Neural progenitor cell (in vitro differentiated cells): Measurements from ENCODE around the gene TGM2. TPM values are rescaled to one million over a fixed set of nuclear protein-coding genes. Genes with fewer than 3 reads are reported as not detected.
A peak's percentile ranks its signal among the peaks of the same experiment; 100 is the strongest.

ENCODE experiments used
- DNase-seq: peaks from one replicate; pipeline ENCODE4 v3.0.0-alpha.2; 2016; ENCODE audit warnings: low spot score
- H2AFZ ChIP-seq: fragments of 200-600 bp; sonication (generic); replicated peaks from 2 replicates; pipeline ENCODE4 v1.6.1; 2016; ENCODE audit warnings: antibody characterized with exemption
- H3F3A ChIP-seq: fragments of 200-600 bp; sonication (generic); 2 replicates; pipeline ENCODE4 v1.6.1; 2016; ENCODE audit warnings: antibody characterized with exemption, low read depth
- H3K27ac ChIP-seq: fragments of 200-600 bp; sonication (generic); 2 replicates; pipeline ENCODE4 v1.5.1; 2016; ENCODE audit warnings: mild to moderate bottlenecking
- H3K27me3 ChIP-seq: fragments of 200-600 bp; sonication (generic); 2 replicates; pipeline ENCODE4 v1.6.1; 2016; ENCODE audit warnings: mild to moderate bottlenecking, moderate library complexity
- H3K36me3 ChIP-seq: fragments of 200-600 bp; sonication (generic); 2 replicates; pipeline ENCODE4 v1.5.1; 2016
- H3K4me1 ChIP-seq: fragments of 200-600 bp; sonication (generic); 2 replicates; pipeline ENCODE4 v1.6.1; 2016; ENCODE audit warnings: mixed run types
- H3K4me2 ChIP-seq: fragments of 200-600 bp; sonication (generic); 2 replicates; pipeline ENCODE4 v1.6.1; 2016
- H3K4me3 ChIP-seq: fragments of 200-600 bp; sonication (generic); 2 replicates; pipeline ENCODE4 v1.5.1; 2016
- H3K79me2 ChIP-seq: fragments of 200-600 bp; sonication (generic); 2 replicates; pipeline ENCODE4 v1.6.1; 2016; ENCODE audit warnings: low read depth
- H3K9ac ChIP-seq: fragments of 200-600 bp; sonication (generic); 2 replicates; pipeline ENCODE4 v1.6.1; 2016
- H3K9me3 ChIP-seq: fragments of 200-600 bp; sonication (generic); 2 replicates; pipeline ENCODE4 v1.5.1; 2016; ENCODE audit warnings: low read depth
- H4K20me1 ChIP-seq: fragments of 200-600 bp; sonication (generic); 2 replicates; pipeline ENCODE4 v1.6.1; 2016; ENCODE audit warnings: low read depth
- H3K27ac Mint-ChIP-seq: 3 replicates; pipeline ENCODE4 v1.8.0; 2021; ENCODE audit warnings: mixed read lengths
- H3K27me3 Mint-ChIP-seq: 2 replicates; pipeline ENCODE4 v1.8.0; 2022; ENCODE audit warnings: low read depth, mild to moderate bottlenecking, inconsistent platforms, moderate library complexity, mixed read lengths; ENCODE audit not compliant: insufficient read depth
- H3K36me3 Mint-ChIP-seq: 3 replicates; pipeline ENCODE4 v1.8.0; 2021; ENCODE audit warnings: mixed read lengths
- H3K4me1 Mint-ChIP-seq: 3 replicates; pipeline ENCODE4 v1.8.0; 2021; ENCODE audit warnings: mixed read lengths
- H3K4me3 Mint-ChIP-seq: 3 replicates; pipeline ENCODE4 v1.8.0; 2021; ENCODE audit warnings: mild to moderate bottlenecking, moderate library complexity, mixed read lengths
- H3K9me3 Mint-ChIP-seq: 3 replicates; pipeline ENCODE4 v1.8.0; 2020; ENCODE audit warnings: mixed read lengths
- EZH2 ChIP-seq: fragments of 200-600 bp; sonication (generic); IDR thresholded peaks from 2 replicates; pipeline ENCODE4 v1.6.1; 2017; ENCODE audit warnings: antibody characterized with exemption, mild to moderate bottlenecking, moderate library complexity
- EZH2phosphoT487 ChIP-seq: fragments of 200-600 bp; sonication (generic); IDR thresholded peaks from 2 replicates; pipeline ENCODE4 v1.6.1; 2017; ENCODE audit warnings: antibody characterized with exemption
- total RNA-seq: library from RNA; depleted of rRNA; stranded (reverse); fragments of >200 nt; gene quantifications from 2 replicates; pipeline ENCODE4 v1.2.3, GENCODE V29; 2015; ENCODE audit warnings: low replicate concordance
- TF ChIP-seq, protein P1 (sequence below): fragments of 200-600 bp; sonication (generic); IDR thresholded peaks from 2 replicates; pipeline ENCODE4 v1.5.1; 2017; ENCODE audit warnings: antibody characterized with exemption, mild to moderate bottlenecking

Gene TGM2
- total RNA-seq, 1 donor from 2014 or later: 0.22 TPM

DNA sequence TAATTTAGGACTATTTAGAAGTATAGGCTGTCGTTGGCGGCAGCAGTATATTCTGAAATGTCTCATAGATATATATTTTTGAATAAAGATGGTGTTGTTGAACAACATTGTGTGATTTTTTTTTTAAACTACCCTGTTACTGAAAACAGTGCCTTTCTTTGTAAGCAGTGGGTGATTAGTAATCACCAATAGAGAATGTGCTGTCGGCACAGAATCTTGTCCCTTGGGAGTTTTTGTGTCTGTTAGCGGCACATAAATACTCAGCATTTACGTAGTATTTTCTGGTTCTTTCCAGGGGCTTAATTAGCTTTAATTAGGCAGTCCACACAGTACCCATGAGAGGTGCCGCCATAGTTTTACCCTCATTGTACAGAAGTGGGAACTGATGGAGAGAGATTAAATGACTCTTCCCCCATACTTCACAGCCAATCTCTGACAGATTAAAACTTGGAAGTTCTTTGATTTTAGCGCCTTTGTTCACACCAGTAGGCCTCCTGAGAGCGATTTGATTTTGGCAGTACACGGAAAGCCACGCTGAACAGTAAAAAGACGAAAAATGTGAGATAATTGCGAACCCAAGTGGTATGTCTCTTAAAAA is 72.7 kb downstream of the TGM2 start:
- Histone ChIP-seq H4K20me1 (no peaks in the 10 kb centered on the region), H3K36me3 (no peaks in the 10 kb centered on the region), H3K79me2 (no peaks in the 10 kb centered on the region), H3K27me3 (no peaks in the 10 kb centered on the region), H3K4me2 (no peak overlapping the region), H3K4me3 (no peak overlapping the region), H2AFZ (no peak overlapping the region), H3K27ac (no peak overlapping the region), H3K9ac (no peak overlapping the region), H3F3A (no peaks in the 10 kb centered on the region), H3K4me1 (peaks cover 12% of the 10 kb centered on the region), H3K9me3 (no peaks in the 10 kb centered on the region)
- DNase-seq: no peak
- TF ChIP-seq EZH2: no peak
- TF ChIP-seq, protein P1, sequence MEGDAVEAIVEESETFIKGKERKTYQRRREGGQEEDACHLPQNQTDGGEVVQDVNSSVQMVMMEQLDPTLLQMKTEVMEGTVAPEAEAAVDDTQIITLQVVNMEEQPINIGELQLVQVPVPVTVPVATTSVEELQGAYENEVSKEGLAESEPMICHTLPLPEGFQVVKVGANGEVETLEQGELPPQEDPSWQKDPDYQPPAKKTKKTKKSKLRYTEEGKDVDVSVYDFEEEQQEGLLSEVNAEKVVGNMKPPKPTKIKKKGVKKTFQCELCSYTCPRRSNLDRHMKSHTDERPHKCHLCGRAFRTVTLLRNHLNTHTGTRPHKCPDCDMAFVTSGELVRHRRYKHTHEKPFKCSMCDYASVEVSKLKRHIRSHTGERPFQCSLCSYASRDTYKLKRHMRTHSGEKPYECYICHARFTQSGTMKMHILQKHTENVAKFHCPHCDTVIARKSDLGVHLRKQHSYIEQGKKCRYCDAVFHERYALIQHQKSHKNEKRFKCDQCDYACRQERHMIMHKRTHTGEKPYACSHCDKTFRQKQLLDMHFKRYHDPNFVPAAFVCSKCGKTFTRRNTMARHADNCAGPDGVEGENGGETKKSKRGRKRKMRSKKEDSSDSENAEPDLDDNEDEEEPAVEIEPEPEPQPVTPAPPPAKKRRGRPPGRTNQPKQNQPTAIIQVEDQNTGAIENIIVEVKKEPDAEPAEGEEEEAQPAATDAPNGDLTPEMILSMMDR: no peak
- no peak for TF ChIP-seq EZH2phosphoT487
- H3K27me3 Mint-ChIP-seq: peaks cover 2% of the 10 kb centered on the region
- H3K9me3 Mint-ChIP-seq: no peaks in the 10 kb centered on the region
- H3K36me3 Mint-ChIP-seq: peaks cover 15% of the 10 kb centered on the region
- H3K4me3 Mint-ChIP-seq: no peak overlapping the region
- H3K4me1 Mint-ChIP-seq: no peaks in the 10 kb centered on the region
- no peak overlapping the region for H3K27ac Mint-ChIP-seq

DNA sequence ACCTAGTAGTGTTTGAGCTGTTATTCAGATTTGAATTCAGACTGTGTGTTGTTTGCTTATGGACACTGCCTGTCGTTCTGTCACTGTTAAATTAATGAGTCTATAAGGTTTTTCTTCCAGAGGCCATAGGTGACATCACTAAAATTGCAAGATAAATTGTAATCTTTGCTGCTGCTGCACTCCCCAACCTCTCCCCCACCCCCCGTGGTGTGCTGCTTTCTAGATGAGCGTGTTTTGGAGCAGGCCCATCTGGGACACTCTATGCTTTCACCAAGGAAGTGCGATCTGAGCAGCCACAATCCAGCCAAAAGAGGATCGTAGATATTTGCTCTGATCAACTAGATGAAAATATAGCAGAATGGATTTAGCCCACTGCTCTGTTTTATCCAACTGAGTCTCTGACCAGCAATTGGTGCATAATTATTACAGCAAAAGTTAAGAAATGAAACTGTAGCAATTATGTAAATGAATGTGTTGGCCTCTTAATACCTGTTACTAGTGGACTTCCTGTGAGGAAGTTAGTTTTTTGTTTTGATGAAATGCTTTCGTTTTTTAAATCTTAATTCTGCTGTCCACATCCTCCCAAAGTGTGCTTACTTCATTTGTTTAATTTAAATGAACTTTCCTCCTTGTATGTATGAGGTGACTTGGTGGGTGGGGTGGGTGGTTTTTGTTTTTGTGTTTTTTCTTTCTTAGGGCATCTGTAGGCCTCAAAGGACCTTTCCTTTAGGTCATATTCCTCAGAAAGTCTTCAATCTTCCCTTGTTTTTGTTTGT is 73.4 kb downstream of the TGM2 start:
- Histone ChIP-seq H3F3A (no peaks in the 10 kb centered on the region), H3K4me1 (peaks cover 12% of the 10 kb centered on the region), H3K4me3 (no peak overlapping the region), H3K27me3 (no peaks in the 10 kb centered on the region), H2AFZ (no peak overlapping the region), H3K4me2 (no peak overlapping the region), H4K20me1 (no peaks in the 10 kb centered on the region), H3K9ac (no peak overlapping the region), H3K9me3 (no peaks in the 10 kb centered on the region), H3K79me2 (no peaks in the 10 kb centered on the region), H3K27ac (peak overlapping the region; percentile 35), H3K36me3 (no peaks in the 10 kb centered on the region)
- H3K27me3 Mint-ChIP-seq: peaks cover 2% of the 10 kb centered on the region
- H3K36me3 Mint-ChIP-seq: peaks cover 20% of the 10 kb centered on the region
- H3K4me3 Mint-ChIP-seq: no peak overlapping the region
- DNase-seq: no peak
- H3K4me1 Mint-ChIP-seq: no peaks in the 10 kb centered on the region
- no peak overlapping the region for H3K27ac Mint-ChIP-seq
- no peak for TF ChIP-seq EZH2
- TF ChIP-seq, protein P1: no peak
- TF ChIP-seq EZH2phosphoT487: no peak
- H3K9me3 Mint-ChIP-seq: no peaks in the 10 kb centered on the region

DNA sequence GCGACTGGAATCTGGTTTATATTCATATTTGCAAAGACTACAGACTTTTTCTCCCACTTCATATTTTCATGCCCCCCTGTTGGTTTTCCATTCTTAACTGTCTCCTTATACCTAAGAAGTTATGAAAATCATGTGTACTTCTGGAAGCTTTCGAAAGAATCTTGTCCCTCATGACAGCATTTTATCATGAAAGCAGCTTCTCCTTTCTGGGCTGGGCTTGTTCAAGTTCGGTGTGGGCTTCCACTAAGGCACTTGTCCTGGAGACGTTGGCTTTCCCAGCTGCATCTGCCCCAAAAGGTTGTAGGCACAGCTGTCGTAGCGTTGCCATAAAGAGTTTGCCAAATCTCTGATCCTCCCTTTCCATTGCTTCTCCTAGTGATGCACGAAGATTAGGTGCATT is 75.0 kb downstream of the TGM2 start:
- H3K27me3 ChIP-seq: no peaks in the 10 kb centered on the region
- no peak overlapping the region for H3K9ac ChIP-seq
- peaks cover 12% of the 10 kb centered on the region for H3K4me1 ChIP-seq
- no peaks in the 10 kb centered on the region for H3F3A ChIP-seq
- H3K4me3 Mint-ChIP-seq: no peak overlapping the region
- no peaks in the 10 kb centered on the region for H3K36me3 ChIP-seq
- H3K9me3 ChIP-seq: no peaks in the 10 kb centered on the region
- H3K4me1 Mint-ChIP-seq: no peaks in the 10 kb centered on the region
- H3K79me2 ChIP-seq: no peaks in the 10 kb centered on the region
- no peak overlapping the region for H3K4me3 ChIP-seq
- H3K27ac Mint-ChIP-seq: no peak overlapping the region
- peaks cover 2% of the 10 kb centered on the region for H3K27me3 Mint-ChIP-seq
- H4K20me1 ChIP-seq: no peaks in the 10 kb centered on the region
- TF ChIP-seq EZH2phosphoT487: no peak
- TF ChIP-seq, protein P1: no peak
- TF ChIP-seq EZH2: no peak
- no peak overlapping the region for H2AFZ ChIP-seq
- no peaks in the 10 kb centered on the region for H3K9me3 Mint-ChIP-seq
- DNase-seq: no peak
- H3K4me2 ChIP-seq: no peak overlapping the region
- H3K27ac ChIP-seq: no peak overlapping the region
- peaks cover 30% of the 10 kb centered on the region for H3K36me3 Mint-ChIP-seq
